ENCODE data around the gene GMDS. TPM values are rescaled to one million over a fixed set of nuclear protein-coding genes. Genes with fewer than 3 reads are reported as not detected.

Gene GMDS
- total and polyA plus RNA-seq, 2 of the 13 experiments (the other 11 are each of a cell fraction or from before 2014, with no cell fraction given), result 64.4 to 112 TPM

- BruUV-seq (replicated peaks), result no TSS peak
- Histone ChIP-seq H3K79me2 (ENCODE audit: insufficient read depth, low read length) (no peaks in the 10 kb centered on the region), H3K4me3 (replicated peaks in 1 of 3; ENCODE audit: insufficient read depth in 1 of 3, low read depth in 2 of 3, low read length in 3 of 3) (no peak overlapping the region), H3K4me1 (ENCODE audit: insufficient read depth, low read length) (no peaks in the 10 kb centered on the region), H3K27me3 (ENCODE audit: control insufficient read depth in 1 of 2, insufficient read depth in 2 of 2, low read length in 2 of 2) (no peaks in the 10 kb centered on the region), H2AFZ (ENCODE audit: low read length) (no peak overlapping the region), H3K4me2 (ENCODE audit: low read depth, low read length) (no peak overlapping the region), H3K36me3 (replicated peaks in 1 of 2; ENCODE audit: control insufficient read depth in 1 of 2, insufficient read depth in 2 of 2, low read length in 2 of 2) (peaks cover 0 to 32% of the 10 kb centered on the region in 2 experiments; a peak in 4 of 5 replicates), H3K9me3 (ENCODE audit: low read length) (no peaks in the 10 kb centered on the region), H4K20me1 (ENCODE audit: insufficient read depth, low read length) (0 out of 2 replicates have a peak, but pooled peaks cover 5% of the 10 kb centered on the region), H3K9ac (ENCODE audit: insufficient read depth, low read depth, low read length) (no peak overlapping the region), H3K27ac (ENCODE audit: extremely low read length, insufficient read depth, low read length) (no peak overlapping the region)
- intact Hi-C loops (cut with micrococcal nuclease; ENCODE audit: unreplicated experiment), result no loop called here
- ChIA-PET POLR2A (no interaction called here), CTCF (ENCODE audit: low intra/inter-chr PET ratio, low total read pairs) (no interaction called here)
- ATAC-seq (no peak), FAIRE-seq (no peak), DNase-seq (ENCODE audit: low spot score) (no peak)
- in situ Hi-C loops (cut with HindIII; ENCODE audit: extremely low pct_ligation_motif_present, low pct_unique_long_range_greater_than_20kb), result no loop called here
- WGBS (ENCODE audit: low lambda C conversion rate), result 94% methylated on average over 2 of the region's 2 CpGs
- TF ChIP-seq RBM22 (optimal IDR thresholded peaks at IDR 0.05; ENCODE audit: low read length) (peak; percentile 57), ZNF598 (CRISPR knock-in tag; IDR thresholded peaks at IDR 0.05; ENCODE audit: borderline replicate concordance) (no peak)
These were observed 150.8 kb downstream of the GMDS start for GRCh38 chr6:2094642-2095041.

GRCh38 chr6:2086326-2086965 lies 159.0 kb downstream of the GMDS start:
- ATAC-seq, result no peak
- Histone ChIP-seq H3K9me3 (ENCODE audit: low read length) (no peaks in the 10 kb centered on the region), H2AFZ (ENCODE audit: low read length) (no peak overlapping the region), H3K4me1 (ENCODE audit: insufficient read depth, low read length) (no peaks in the 10 kb centered on the region), H4K20me1 (ENCODE audit: insufficient read depth, low read length) (peaks cover 3% of the 10 kb centered on the region; the same call in 1 of the 2 replicates), H3K4me2 (ENCODE audit: low read depth, low read length) (no peak overlapping the region), H3K4me3 (replicated peaks in 1 of 3; ENCODE audit: insufficient read depth in 1 of 3, low read depth in 2 of 3, low read length in 3 of 3) (no peak overlapping the region), H3K79me2 (ENCODE audit: insufficient read depth, low read length) (peaks cover 12% of the 10 kb centered on the region), H3K27me3 (ENCODE audit: control insufficient read depth in 1 of 2, insufficient read depth in 2 of 2, low read length in 2 of 2) (no peaks in the 10 kb centered on the region), H3K9ac (ENCODE audit: insufficient read depth, low read depth, low read length) (no peak overlapping the region), H3K27ac (ENCODE audit: extremely low read length, insufficient read depth, low read length) (no peak overlapping the region), H3K36me3 (replicated peaks in 1 of 2; ENCODE audit: control insufficient read depth in 1 of 2, insufficient read depth in 2 of 2, low read length in 2 of 2) (peaks cover 0 to 19% of the 10 kb centered on the region in 2 experiments; a peak in 4 of 5 replicates)
- POLR2A ChIA-PET, result no interaction called here
- intact Hi-C loops (cut with micrococcal nuclease; ENCODE audit: unreplicated experiment), result no loop called here
- BruUV-seq (replicated peaks), result no TSS peak
- WGBS (ENCODE audit: low lambda C conversion rate), result 96% methylated on average over 7 of the region's 7 CpGs
- in situ Hi-C loops (cut with HindIII; ENCODE audit: extremely low pct_ligation_motif_present, low pct_unique_long_range_greater_than_20kb), result no loop called here
- no peak for FAIRE-seq
- DNase-seq (ENCODE audit: low spot score), result no peak
- CTCF ChIA-PET (ENCODE audit: low intra/inter-chr PET ratio, low total read pairs), result no interaction called here
- no peak for TF ChIP-seq RFX1 (IDR thresholded peaks at IDR 0.05)
- TF ChIP-seq ZBTB26 (CRISPR knock-in tag; IDR thresholded peaks at IDR 0.05; ENCODE audit: borderline replicate concordance), result no peak
- TF ChIP-seq KLF12 (CRISPR knock-in tag; IDR thresholded peaks at IDR 0.05; ENCODE audit: borderline replicate concordance), result no peak
- no peak for TF ChIP-seq ATF6 (CRISPR knock-in tag; conservative IDR thresholded peaks at IDR 0.05)
- TF ChIP-seq RBM22 (optimal IDR thresholded peaks at IDR 0.05; ENCODE audit: low read length), result peak; percentile 69
